Stimulated activated CD8-positive, alpha-beta memory T cell treated with anti-CD3 and anti-CD28 coated beads, Interleukin-15, amount 100 ng/mL, for 1 hour (primary cell): Measurements from ENCODE around the gene FBLIM1.
"Not testable (repeated sequence)": the region's sequence is repeated elsewhere in the genome, so short reads cannot be mapped to it uniquely, and the experiment has no call there.

Source experiments
- DNase-seq: peaks from one replicate; pipeline ENCODE4 v3.0.0-alpha.2; 2020; ENCODE audit warnings: low read depth

The FBLIM1 gene

GRCh38 chr1:15768388-15768787 lies 9.8 kb downstream of the FBLIM1 start:
- DNase-seq, result no peak

- no peak for DNase-seq
Observed at GRCh38 chr1:15770313-15770962, 11.8 kb downstream of the FBLIM1 start.

GRCh38 chr1:15771836-15772515 lies 13.4 kb downstream of the FBLIM1 start:
- no peak for DNase-seq

- no peak for DNase-seq
Observed at GRCh38 chr1:15775706-15776105, 17.1 kb downstream of the FBLIM1 start.

- DNase-seq, result no peak
Observed at GRCh38 chr1:15777909-15778707, 19.5 kb downstream of the FBLIM1 start.

- no peak for DNase-seq
Observed at GRCh38 chr1:15785683-15786082, 27.1 kb downstream of the FBLIM1 start.

GRCh38 chr1:15786581-15786980 lies 28.0 kb downstream of the FBLIM1 start:
- no peak for DNase-seq

GRCh38 chr1:15788624-15789301 lies 30.2 kb downstream of the FBLIM1 start:
- DNase-seq, result no peak

GRCh38 chr1:15796086-15796462 lies 37.5 kb downstream of the FBLIM1 start:
- DNase-seq, result no peak

- no peak for DNase-seq
Observed at GRCh38 chr1:15797614-15798390, 39.2 kb downstream of the FBLIM1 start.

- no peak for DNase-seq
Observed at GRCh38 chr1:15799004-15799867, 40.6 kb downstream of the FBLIM1 start.

GRCh38 chr1:15799928-15800835 lies 41.6 kb downstream of the FBLIM1 start:
- no peak for DNase-seq

- no peak for DNase-seq
Observed at GRCh38 chr1:15802234-15802965, 43.8 kb downstream of the FBLIM1 start.

GRCh38 chr1:15803380-15803779 lies 44.8 kb downstream of the FBLIM1 start:
- no peak for DNase-seq

GRCh38 chr1:15804060-15804459 lies 45.5 kb downstream of the FBLIM1 start:
- DNase-seq, result no peak

GRCh38 chr1:15807121-15807520 lies 48.5 kb downstream of the FBLIM1 start:
- no peak for DNase-seq

GRCh38 chr1:15807549-15807948 lies 49.0 kb downstream of the FBLIM1 start, which contains the start of gene UQCRHL:
TSS of gene UQCRHL (minus strand) at chr1:15807649. CDS start at chr1:15807649, 0 bp downstream.
- not testable (repeated sequence) for DNase-seq

- no peak for DNase-seq
Observed at GRCh38 chr1:15808955-15809354, 50.4 kb downstream of the FBLIM1 start.

- no peak for DNase-seq
Observed at GRCh38 chr1:15810073-15810472, 51.5 kb downstream of the FBLIM1 start.
